Right lobe of liver (tissue), 6 donors: ENCODE results near the gene TACO1. TPM values are rescaled to one million over a fixed set of nuclear protein-coding genes. Genes with fewer than 3 reads are reported as not detected.

Experiments used
- ATAC-seq, 4 donors: fragments of 200-7000 bp; cut with Tn5 transposase; one replicate each; pipeline ENCODE4 v1.9.1; 2020; ENCODE audit warnings: mild to moderate bottlenecking in 4 of 4, moderate library complexity in 4 of 4
- DNase-seq, 3 donors: peaks; one replicate each; pipeline ENCODE4 v3.0.0-alpha.2; 2020
- H3K27ac ChIP-seq, 3 donors: fragments of 200-600 bp; one replicate each; pipeline ENCODE4 v1.8.0; 2022
- H3K27me3 ChIP-seq, 2 donors: fragments of 200-600 bp; one replicate each; pipeline ENCODE4 v1.8.0; 2022
- H3K36me3 ChIP-seq, 4 donors: fragments of 200-600 bp; sonication (generic) in 1 of 4; one replicate each; pipeline versions ENCODE4 v1.5.1 to v1.8.0; 2017 to 2022; ENCODE audit warnings: control low read depth in 1 of 4
- H3K4me1 ChIP-seq, 4 donors: fragments of 200-600 bp; sonication (generic) in 1 of 4; one replicate each; pipeline versions ENCODE4 v1.5.1 to v1.8.0; 2017 to 2022; ENCODE audit warnings: control low read depth in 1 of 4
- H3K4me3 ChIP-seq, 3 donors: fragments of 200-600 bp; one replicate each; pipeline ENCODE4 v1.8.0; 2022
- H3K9me3 ChIP-seq, 4 donors: fragments of 200-600 bp; sonication (generic) in 1 of 4; one replicate each; pipeline versions ENCODE4 v1.5.1 to v1.8.0; 2017 to 2022; ENCODE audit warnings: control low read depth in 1 of 4
- CTCF ChIP-seq, 4 donors: fragments of 200-600 bp in 3 of 4; fragments of 450-650 bp in 1 of 4; IDR thresholded peaks; one replicate each; pipeline versions ENCODE4 v1.5.1 to v1.8.0; 2016 to 2022; ENCODE audit warnings: antibody characterized with exemption in 4 of 4, mild to moderate bottlenecking in 2 of 4
- POLR2A ChIP-seq: fragments of 450-650 bp; IDR thresholded peaks from one replicate; pipeline ENCODE4 v1.6.1; 2017; ENCODE audit warnings: antibody characterized with exemption, mild to moderate bottlenecking
- WGBS: methylation state at CpG from one replicate; pipeline ENCODE4 v1.1.6; 2018; ENCODE audit warnings: low coverage, low lambda C conversion rate; ENCODE audit not compliant: insufficient coverage; ENCODE audit errors: missing lambda C conversion rate; 5-methylcytosine and 5-hydroxymethylcytosine counted together
- intact Hi-C, 2 donors: fragments of 100-400 bp; cut with DNase I; formaldehyde crosslinking; loops; one replicate each; pipeline versions ENCODE4 v1.11.2 to v1.14.1; 2022
- total RNA-seq, 6 experiments: library from RNA; depleted of rRNA in 2 of 6; stranded (reverse); fragments of >200 nt in 2 of 6; fragmentation: NEBNext Ultra II Directional in 3 of 6; extraction: Animal tissue kit (Norgen Biotek cat#: 25700) in 3 of 6; gene quantifications; one replicate each; pipeline versions ENCODE4 v1.1.0 to v1.2.4, GENCODE V29; 2016 to 2023
- donor health status: DM: no; HTN: yes; CAD: no.
- donor health status: DM: no; HTN: no; CAD: no.
- donor health status: DM: no; HTN: no; CAD: no.
- donor health status: DM: no; HTN: yes; CAD: no.
- donor health status: DM: no; HTN: yes; CAD: no.

Gene TACO1
- total RNA-seq, 6 experiments from 2014 or later: 30.6 to 46.7 (median 35.5) TPM

- Histone ChIP-seq H3K36me3 (peaks cover 0 to 20% (median 0%) of the 10 kb centered on the region in 4 donors), H3K9me3 (no peaks in the 10 kb centered on the region), H3K4me1 (peaks cover 0 to 7% (median 3%) of the 10 kb centered on the region in 4 donors), H3K4me3 (no peak overlapping the region), H3K27me3 (no peaks in the 10 kb centered on the region), H3K27ac (peak overlapping the region in 1 of 3 donors; percentile 4)
- intact Hi-C loops: loop anchor here in 1 of 2 donors (10.0 kb wide), 1 partner anchor 60 kb away; no protein-coding TSS in a partner anchor
- ATAC-seq (peak in 1 of 4 donors; percentile 18), DNase-seq (no peak)
- WGBS: 57% methylated on average over 2 of the region's 2 CpGs
- TF ChIP-seq POLR2A (no peak), CTCF (IDR thresholded peaks at IDR 0.05) (no peak)
Measured at GRCh38 chr17:63635290-63635689, 34.6 kb downstream of the TACO1 start.

DNA sequence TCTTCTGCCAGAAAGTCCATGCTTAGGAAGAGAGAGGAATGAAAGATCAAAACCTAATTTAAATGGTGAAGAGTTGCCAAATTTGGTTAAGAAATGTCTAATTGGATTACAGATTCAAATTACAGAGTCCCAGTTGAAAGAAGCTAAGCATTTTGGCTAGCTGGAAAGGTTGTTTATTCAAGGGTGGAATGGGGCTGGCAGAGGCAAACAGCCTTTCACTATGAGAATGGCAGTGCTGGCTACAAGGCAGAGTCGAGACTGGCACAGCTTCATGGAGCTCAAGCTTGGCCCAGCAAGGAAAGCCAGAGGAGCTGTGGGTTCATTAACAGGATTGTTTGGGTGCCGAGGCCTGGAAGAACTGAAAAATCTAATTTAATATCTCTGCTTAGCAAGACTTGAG, 35.1 kb downstream of the TACO1 start:
- H3K27me3 ChIP-seq: no peaks in the 10 kb centered on the region
- H3K9me3 ChIP-seq: no peaks in the 10 kb centered on the region
- no peak overlapping the region for H3K27ac ChIP-seq
- ATAC-seq (no peak), DNase-seq (no peak)
- no peak for TF ChIP-seq POLR2A
- no peak for TF ChIP-seq CTCF (IDR thresholded peaks at IDR 0.05)
- H3K36me3 ChIP-seq: peaks cover 0 to 20% (median 0%) of the 10 kb centered on the region in 4 donors
- intact Hi-C loops: loop anchor here in 1 of 2 donors (10.0 kb wide), 1 partner anchor 59 kb away; no protein-coding TSS in a partner anchor
- no peak overlapping the region for H3K4me3 ChIP-seq
- H3K4me1 ChIP-seq: peaks cover 0 to 7% (median 3%) of the 10 kb centered on the region in 4 donors
- WGBS: 73% methylated on average over 2 of the region's 2 CpGs

- TF ChIP-seq POLR2A: no peak
- no peak for TF ChIP-seq CTCF (IDR thresholded peaks at IDR 0.05)
- no peak for DNase-seq
- Histone ChIP-seq H3K9me3 (no peaks in the 10 kb centered on the region), H3K27me3 (no peaks in the 10 kb centered on the region), H3K4me3 (no peak overlapping the region), H3K27ac (no peak overlapping the region), H3K4me1 (no peaks in the 10 kb centered on the region), H3K36me3 (peaks cover 0 to 14% (median 0%) of the 10 kb centered on the region in 4 donors)
- intact Hi-C loops: loop anchor here in 1 of 2 donors (10.0 kb wide), 1 partner anchor 56 kb away; no protein-coding TSS in a partner anchor
- no peak for ATAC-seq
- 67% methylated on average over 1 of the region's 1 CpG for WGBS
Measured at GRCh38 chr17:63639125-63639524, 38.4 kb downstream of the TACO1 start.

DNA sequence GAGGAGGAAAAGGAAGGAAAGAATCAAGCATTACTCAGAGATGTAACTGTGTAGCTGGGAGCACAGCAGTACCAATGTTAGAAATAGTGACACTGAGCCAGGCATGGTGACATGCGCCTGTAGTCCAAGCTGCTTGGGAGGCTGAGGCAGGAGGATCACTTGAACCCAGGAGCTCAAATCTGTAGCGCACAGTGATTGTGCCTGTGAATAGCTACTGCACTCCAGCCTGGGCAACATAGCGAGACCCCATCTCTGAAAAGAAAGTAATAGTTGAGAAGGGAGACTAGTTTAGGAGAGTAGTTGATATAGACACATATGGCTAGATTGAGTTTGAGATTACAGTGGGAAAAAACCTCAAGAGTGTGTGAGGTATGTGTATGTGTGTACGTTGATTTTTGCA, 39.3 kb downstream of the TACO1 start:
- Histone ChIP-seq H3K4me1 (no peaks in the 10 kb centered on the region), H3K36me3 (peaks cover 0 to 10% (median 0%) of the 10 kb centered on the region in 4 donors)
- 100% methylated on average over 2 of the region's 4 CpGs for WGBS

More for the DNA sequence above, 39.3 kb downstream of the TACO1 start:
- no peak for DNase-seq
- H3K9me3 ChIP-seq: no peaks in the 10 kb centered on the region
- H3K27me3 ChIP-seq: no peaks in the 10 kb centered on the region
- H3K4me3 ChIP-seq: no peak overlapping the region
- H3K27ac ChIP-seq: no peak overlapping the region
- no peak for ATAC-seq
- intact Hi-C loops: no loop called here
- TF ChIP-seq POLR2A: no peak
- TF ChIP-seq CTCF (IDR thresholded peaks at IDR 0.05): no peak
